HCT116 (cell line): ENCODE data around the gene ADORA1. TPM values are rescaled to one million over a fixed set of nuclear protein-coding genes. Genes with fewer than 3 reads are reported as not detected.

Experiments used
- ATAC-seq: fragments of 200-7000 bp; cut with Tn5 transposase; 2 replicates; pipeline ENCODE4 v1.9.1; 2020; ENCODE audit warnings: mild to moderate bottlenecking, moderate library complexity
- BruUV-seq: library from RNA; stranded (reverse); fragments of 400-500 nt; replicated peaks from 2 replicates; lab custom pipeline; 2021; lab: Mats Ljungman, UMichigan
- CTCF ChIA-PET: fragments of 300-600 bp; sonication (Branson Sonifier 250); formaldehyde crosslinking; loops from one replicate; lab custom pipeline; 2021; ENCODE audit warnings: antibody characterized with exemption; lab: Charles Lee
- POLR2A ChIA-PET: fragments of 300-600, 350-600 bp; sonication (Branson Sonifier 250); formaldehyde crosslinking; loops from one replicate; lab custom pipeline; 2021; ENCODE audit warnings: antibody characterized with exemption; lab: Charles Lee
- RAD21 ChIA-PET, 2 experiments: fragments of 300-600 bp; sonication (Branson Sonifier 250); formaldehyde crosslinking; loops; one replicate each; lab custom pipeline; 2023; ENCODE audit warnings: low total read pairs in 2 of 2; ENCODE audit not compliant: uncharacterized antibody in 2 of 2, unreplicated experiment in 2 of 2, low non-redundant PET in 1 of 2; lab: Charles Lee
- DNase-seq: peaks from one replicate; pipeline ENCODE4 v3.0.0-alpha.2; 2010; ENCODE audit warnings: low read depth, low spot score
- H2AFZ ChIP-seq: fragments of 200-600 bp; shearing (Covaris generic), sonication (generic); 2 replicates; pipeline ENCODE4 v1.6.1; 2017; ENCODE audit warnings: low read depth, mixed run types, mixed read lengths, antibody characterized with exemption, low read length; ENCODE audit not compliant: poor library complexity, severe bottlenecking
- H3K27ac ChIP-seq: 2 replicates; pipeline ENCODE4 v1.5.1; 2012; ENCODE audit warnings: low read depth, low read length
- H3K27me3 ChIP-seq: fragments of 200-600 bp; sonication (generic); 2 replicates; pipeline ENCODE4 v1.6.1; 2016; ENCODE audit warnings: mixed run types, low read length, mixed read lengths; ENCODE audit not compliant: insufficient read depth
- H3K36me3 ChIP-seq, 2 experiments: fragments of 200-500 bp in 1 of 2; fragments of 200-600 bp in 1 of 2; sonication (Bioruptor generic) in 1 of 2; sonication (generic) in 1 of 2; 2 replicates each; pipeline versions ENCODE4 v1.5.1 to v1.6.1; 2014 to 2016; ENCODE audit warnings: low read length in 2 of 2, inconsistent platforms in 1 of 2, mixed read lengths in 1 of 2, mixed run types in 1 of 2; ENCODE audit not compliant: insufficient read depth in 2 of 2, control insufficient read depth in 1 of 2
- H3K4me1 ChIP-seq, 2 experiments: fragments of 200-600 bp in 1 of 2; sonication (generic) in 1 of 2; 2 replicates each; pipeline versions ENCODE4 v1.5.1 to v1.6.1; 2012 to 2017; ENCODE audit warnings: low read length in 2 of 2, inconsistent platforms in 1 of 2, mild to moderate bottlenecking in 1 of 2, mixed read lengths in 1 of 2, mixed run types in 1 of 2, moderate library complexity in 1 of 2; ENCODE audit not compliant: insufficient read depth in 2 of 2, control insufficient read depth in 1 of 2
- H3K4me2 ChIP-seq: fragments of 200-600 bp; sonication (generic); 2 replicates; pipeline ENCODE4 v1.6.1; 2017; ENCODE audit warnings: mixed run types, low read length, mixed read lengths
- H3K4me3 ChIP-seq, 2 experiments: fragments of 200-600 bp in 1 of 2; sonication (generic) in 1 of 2; replicated peaks in 1 of 2; 2 replicates each; pipeline ENCODE4 v1.5.1; 2011 to 2016; ENCODE audit warnings: low read length in 2 of 2, control low read depth in 1 of 2, low read depth in 1 of 2, mild to moderate bottlenecking in 1 of 2, mixed read lengths in 1 of 2, mixed run types in 1 of 2
- H3K79me2 ChIP-seq: fragments of 200-600 bp; sonication (generic); 2 replicates; pipeline ENCODE4 v1.6.1; 2017; ENCODE audit warnings: mild to moderate bottlenecking, mixed run types, low read length, moderate library complexity, mixed read lengths; ENCODE audit not compliant: insufficient read depth
- H3K9ac ChIP-seq: fragments of 200-600 bp; sonication (generic); 2 replicates; pipeline ENCODE4 v1.6.1; 2016; ENCODE audit warnings: low read length, mixed read lengths
- H3K9me2 ChIP-seq: fragments of 200-600 bp; sonication (generic), shearing (Covaris generic); 2 replicates; pipeline ENCODE4 v1.6.1; 2017; ENCODE audit warnings: mixed run types, mild to moderate bottlenecking, moderate library complexity; ENCODE audit not compliant: insufficient read depth
- H3K9me3 ChIP-seq, 2 experiments: fragments of 200-500 bp in 1 of 2; fragments of 200-600 bp in 1 of 2; sonication (Bioruptor generic) in 1 of 2; sonication (generic) in 1 of 2; 2 replicates each; pipeline ENCODE4 v1.6.1; 2014 to 2017; ENCODE audit warnings: low read length in 2 of 2, mixed read lengths in 2 of 2, inconsistent platforms in 1 of 2, low read depth in 1 of 2, mild to moderate bottlenecking in 1 of 2, mixed run types in 1 of 2, moderate library complexity in 1 of 2; ENCODE audit not compliant: control insufficient read depth in 1 of 2, insufficient read depth in 1 of 2
- H4K20me1 ChIP-seq: fragments of 200-600 bp; sonication (generic), shearing (Covaris generic); 2 replicates; pipeline ENCODE4 v1.6.1; 2017; ENCODE audit warnings: mixed run types, mild to moderate bottlenecking, moderate library complexity; ENCODE audit not compliant: insufficient read depth
- CBX3 ChIP-seq: IDR thresholded peaks from 2 replicates; pipeline ENCODE4 v1.6.1; 2012; ENCODE audit warnings: low read depth
- CEBPB ChIP-seq: IDR thresholded peaks from 2 replicates; pipeline ENCODE4 v1.6.1; 2012; ENCODE audit warnings: low read depth
- EGR1 ChIP-seq: IDR thresholded peaks from 2 replicates; pipeline ENCODE4 v1.6.1; 2012; ENCODE audit warnings: low read depth
- EZH2 ChIP-seq: fragments of 200-600 bp; sonication (generic); IDR thresholded peaks from 2 replicates; pipeline ENCODE4 v1.6.1; 2017; ENCODE audit warnings: antibody characterized with exemption, mixed run types
- EZH2phosphoT487 ChIP-seq: fragments of 200-600 bp; IDR thresholded peaks from 2 replicates; pipeline ENCODE4 v1.6.1; 2018; ENCODE audit warnings: antibody characterized with exemption, borderline replicate concordance
- FOSL1 ChIP-seq: IDR thresholded peaks from 2 replicates; pipeline ENCODE4 v1.6.1; 2012; ENCODE audit warnings: low read depth
- JUND ChIP-seq: IDR thresholded peaks from 2 replicates; pipeline ENCODE4 v1.6.1; 2012
- POLR2A ChIP-seq: IDR thresholded peaks from 2 replicates; pipeline ENCODE4 v1.7.0; 2011; ENCODE audit warnings: borderline replicate concordance; ENCODE audit not compliant: insufficient read depth, insufficient read length; ENCODE audit errors: extremely low read depth
- POLR2AphosphoS5 ChIP-seq: IDR thresholded peaks from 2 replicates; pipeline ENCODE4 v1.6.1; 2011; ENCODE audit warnings: mild to moderate bottlenecking, low read depth, low read length, moderate library complexity
- RAD21 ChIP-seq: IDR thresholded peaks from 2 replicates; pipeline ENCODE4 v1.6.1; 2012; ENCODE audit warnings: low read depth, mild to moderate bottlenecking
- SIN3A ChIP-seq: IDR thresholded peaks from 2 replicates; pipeline ENCODE4 v1.6.1; 2012; ENCODE audit warnings: low read depth
- SP1 ChIP-seq: IDR thresholded peaks from 2 replicates; pipeline ENCODE4 v1.6.1; 2012; ENCODE audit warnings: low read depth
- SRF ChIP-seq: IDR thresholded peaks from 2 replicates; pipeline ENCODE4 v1.6.1; 2012; ENCODE audit warnings: low read depth
- YY1 ChIP-seq: IDR thresholded peaks from 2 replicates; pipeline ENCODE4 v1.6.1; 2011; ENCODE audit warnings: low read length, low read depth, moderate library complexity, mild to moderate bottlenecking; ENCODE audit not compliant: insufficient replicate concordance; ENCODE audit errors: extremely low read depth
- ZFX ChIP-seq: fragments of 450-650 bp; IDR thresholded peaks from 2 replicates; pipeline ENCODE4 v1.6.1; 2017
- ZNF274 ChIP-seq: fragments of 200-500 bp; sonication (Bioruptor generic); IDR thresholded peaks from 2 replicates; pipeline ENCODE4 v1.6.1; 2014; ENCODE audit warnings: mild to moderate bottlenecking, low read depth, low read length, inconsistent platforms
- intact Hi-C: fragments of 100-400 bp; cut with micrococcal nuclease; formaldehyde crosslinking; loops from 2 replicates; pipeline ENCODE4 v1.10.0; 2022
- total RNA-seq: library from RNA; stranded (reverse); gene quantifications from one replicate; pipeline ENCODE4 v1.2.1, GENCODE V29; 2021; ENCODE audit not compliant: unreplicated experiment
- TF ChIP-seq, protein P1 (sequence below), 3 experiments: fragments of 200-600 bp in 1 of 3; sonication (generic) in 1 of 3; IDR thresholded peaks in 2 of 3; conservative IDR thresholded peaks in 1 of 3; 2 replicates each; pipeline ENCODE4 v1.5.1; 2012 to 2017; ENCODE audit warnings: low read depth in 2 of 3, low read length in 2 of 3, antibody characterized with exemption in 1 of 3, borderline replicate concordance in 1 of 3, control low read depth in 1 of 3, mild to moderate bottlenecking in 1 of 3, mixed read lengths in 1 of 3, mixed run types in 1 of 3, moderate library complexity in 1 of 3; ENCODE audit not compliant: insufficient read depth in 1 of 3
- TF ChIP-seq, protein P2 (sequence below): IDR thresholded peaks from 2 replicates; pipeline ENCODE4 v1.6.1; 2012
- TF ChIP-seq, protein P3 (sequence below): IDR thresholded peaks from 2 replicates; pipeline ENCODE4 v1.6.1; 2012

Gene ADORA1
- total RNA-seq, 1 experiment from 2014 or later = 2.8 TPM

DNA sequence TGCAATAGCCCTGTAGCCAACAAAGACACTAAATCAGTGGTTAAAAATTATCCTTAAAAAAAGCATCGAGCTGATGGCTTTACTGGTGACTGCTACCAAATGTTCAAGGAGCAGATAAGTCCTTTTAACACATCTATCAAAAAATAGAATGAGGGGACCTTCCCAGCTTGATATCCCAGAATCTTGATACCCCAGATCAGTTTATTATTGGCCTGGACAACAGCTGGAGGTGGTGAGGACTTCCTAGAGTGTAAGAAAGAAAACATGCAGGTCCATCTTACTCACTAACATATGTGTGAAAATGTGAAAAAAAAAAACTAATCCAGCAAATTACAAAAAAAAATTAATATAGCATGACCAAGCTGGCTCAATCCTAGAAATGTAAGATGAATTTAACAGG lies 80.7 kb downstream of the ADORA1 start (continued):
- TF ChIP-seq POLR2A (no peak), EZH2phosphoT487 (no peak), SIN3A (no peak), YY1 (no peak), SRF (no peak), POLR2AphosphoS5 (no peak)
- TF ChIP-seq, protein P1, sequence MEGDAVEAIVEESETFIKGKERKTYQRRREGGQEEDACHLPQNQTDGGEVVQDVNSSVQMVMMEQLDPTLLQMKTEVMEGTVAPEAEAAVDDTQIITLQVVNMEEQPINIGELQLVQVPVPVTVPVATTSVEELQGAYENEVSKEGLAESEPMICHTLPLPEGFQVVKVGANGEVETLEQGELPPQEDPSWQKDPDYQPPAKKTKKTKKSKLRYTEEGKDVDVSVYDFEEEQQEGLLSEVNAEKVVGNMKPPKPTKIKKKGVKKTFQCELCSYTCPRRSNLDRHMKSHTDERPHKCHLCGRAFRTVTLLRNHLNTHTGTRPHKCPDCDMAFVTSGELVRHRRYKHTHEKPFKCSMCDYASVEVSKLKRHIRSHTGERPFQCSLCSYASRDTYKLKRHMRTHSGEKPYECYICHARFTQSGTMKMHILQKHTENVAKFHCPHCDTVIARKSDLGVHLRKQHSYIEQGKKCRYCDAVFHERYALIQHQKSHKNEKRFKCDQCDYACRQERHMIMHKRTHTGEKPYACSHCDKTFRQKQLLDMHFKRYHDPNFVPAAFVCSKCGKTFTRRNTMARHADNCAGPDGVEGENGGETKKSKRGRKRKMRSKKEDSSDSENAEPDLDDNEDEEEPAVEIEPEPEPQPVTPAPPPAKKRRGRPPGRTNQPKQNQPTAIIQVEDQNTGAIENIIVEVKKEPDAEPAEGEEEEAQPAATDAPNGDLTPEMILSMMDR (IDR thresholded peaks at IDR 0.05 in 2 of 3, conservative IDR thresholded peaks at IDR 0.05 in 1 of 3; ENCODE audit: borderline replicate concordance in 1 of 3, insufficient read depth in 1 of 3, low read depth in 2 of 3, low read length in 2 of 3) = no peak
- TF ChIP-seq, protein P2, sequence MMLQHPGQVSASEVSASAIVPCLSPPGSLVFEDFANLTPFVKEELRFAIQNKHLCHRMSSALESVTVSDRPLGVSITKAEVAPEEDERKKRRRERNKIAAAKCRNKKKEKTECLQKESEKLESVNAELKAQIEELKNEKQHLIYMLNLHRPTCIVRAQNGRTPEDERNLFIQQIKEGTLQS = no peak

DNA sequence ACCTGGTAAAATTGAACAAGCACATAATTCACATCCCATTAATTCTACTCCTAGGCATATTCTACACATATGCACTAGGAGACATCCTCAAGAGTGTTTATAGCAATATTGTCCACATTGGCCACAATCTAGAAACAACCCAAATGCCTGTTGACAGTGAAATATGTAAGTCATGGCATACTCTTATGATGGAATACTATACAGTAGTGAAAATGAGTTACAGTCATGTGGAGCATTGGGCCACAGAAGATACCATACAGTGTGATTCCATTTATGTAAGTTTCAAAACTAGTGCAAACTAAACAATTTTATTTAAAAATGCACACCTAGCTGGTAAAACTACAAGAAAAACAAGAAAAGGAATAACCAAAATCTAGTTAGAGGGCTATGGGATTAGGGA lies 82.8 kb downstream of the ADORA1 start:
- Histone ChIP-seq H3K4me3 (no peak overlapping the region), H3K36me3 (no peaks in the 10 kb centered on the region), H4K20me1 (no peaks in the 10 kb centered on the region), H3K4me1 (peaks cover 0 to under 1% of the 10 kb centered on the region in 2 experiments; a peak in 1 of 4 replicates), H3K27ac (no peak overlapping the region), H3K9me2 (no peaks in the 10 kb centered on the region), H3K9ac (no peak overlapping the region), H3K79me2 (no peaks in the 10 kb centered on the region)
- TF ChIP-seq YY1 (no peak), SRF (no peak), CEBPB (no peak), JUND (no peak), RAD21 (no peak), EGR1 (no peak), SIN3A (no peak), EZH2 (no peak), ZFX (no peak), POLR2A (no peak), EZH2phosphoT487 (no peak), ZNF274 (no peak), SP1 (no peak), POLR2AphosphoS5 (no peak), CBX3 (no peak), FOSL1 (no peak)
- TF ChIP-seq, protein P3, sequence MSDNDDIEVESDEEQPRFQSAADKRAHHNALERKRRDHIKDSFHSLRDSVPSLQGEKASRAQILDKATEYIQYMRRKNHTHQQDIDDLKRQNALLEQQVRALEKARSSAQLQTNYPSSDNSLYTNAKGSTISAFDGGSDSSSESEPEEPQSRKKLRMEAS = no peak
- TF ChIP-seq, protein P1 (IDR thresholded peaks at IDR 0.05 in 2 of 3, conservative IDR thresholded peaks at IDR 0.05 in 1 of 3; ENCODE audit: borderline replicate concordance in 1 of 3, insufficient read depth in 1 of 3, low read depth in 2 of 3, low read length in 2 of 3) = no peak
- TF ChIP-seq, protein P2 = no peak
- TF ChIP-seq, all 23 proteins: peak for 0
- no peak for ATAC-seq
- Histone ChIP-seq H3K9me3 (no peaks in the 10 kb centered on the region), H3K27me3 (no peaks in the 10 kb centered on the region), H2AFZ (no peak overlapping the region), H3K4me2 (no peak overlapping the region)
- ChIA-PET RAD21 (no interaction called here), POLR2A (no interaction called here), CTCF (interaction anchor here (1.4 kb wide), 1 partner anchor 171 kb away, joined by 3 read pairs; no protein-coding TSS in a partner anchor)
- no peak for DNase-seq
- intact Hi-C loops = no loop called here
- BruUV-seq = no TSS peak
